Kidney (tissue), 14 donors: ENCODE data around the gene PTPA. TPM values are rescaled to one million over a fixed set of nuclear protein-coding genes. Genes with fewer than 3 reads are reported as not detected.

Source experiments
- DNase-seq, 5 donors: peaks; one replicate each; pipeline ENCODE4 v3.0.0-alpha.2; 2013 to 2020
- FAIRE-seq: peaks from 2 replicates; lab custom pipeline; 2012; peaks lifted over from hg19 to GRCh38; lab: Jason Lieb, UNC
- H3K27ac ChIP-seq, 2 donors: one replicate each; pipeline ENCODE4 v1.7.0; 2013; ENCODE audit warnings: low read depth in 2 of 2, low read length in 2 of 2, inconsistent platforms in 1 of 2
- H3K27me3 ChIP-seq: one replicate; pipeline ENCODE4 v1.7.1; 2013; ENCODE audit warnings: low read length, inconsistent platforms; ENCODE audit not compliant: control insufficient read depth, insufficient read depth
- H3K36me3 ChIP-seq, 3 donors: one replicate each; pipeline versions ENCODE4 v1.7.0 to v1.7.1; 2013; ENCODE audit warnings: low read length in 3 of 3, control low read depth in 1 of 3, inconsistent platforms in 1 of 3; ENCODE audit not compliant: insufficient read depth in 3 of 3, control insufficient read depth in 2 of 3
- H3K4me1 ChIP-seq, 3 donors: one replicate each; pipeline versions ENCODE4 v1.7.0 to v1.7.1; 2013; ENCODE audit warnings: low read length in 3 of 3, inconsistent platforms in 1 of 3, low read depth in 1 of 3; ENCODE audit not compliant: control insufficient read depth in 2 of 3, insufficient read depth in 2 of 3
- H3K4me3 ChIP-seq, 3 donors: one replicate each; pipeline versions ENCODE4 v1.7.0 to v1.8.1; 2013; ENCODE audit warnings: low read length in 3 of 3, control low read depth in 1 of 3, inconsistent platforms in 1 of 3
- H3K9ac ChIP-seq, 3 donors: one replicate each; pipeline versions ENCODE4 v1.7.0 to v1.7.1; 2013; ENCODE audit warnings: low read length in 3 of 3, control low read depth in 1 of 3, inconsistent platforms in 1 of 3
- H3K9me3 ChIP-seq, 3 donors: one replicate each; pipeline versions ENCODE4 v1.7.0 to v1.7.1; 2013; ENCODE audit warnings: low read length in 3 of 3, control low read depth in 1 of 3, inconsistent platforms in 1 of 3; ENCODE audit not compliant: control insufficient read depth in 2 of 3, insufficient read depth in 1 of 3
- intact Hi-C: fragments of 100-400 bp; cut with DNase I; formaldehyde crosslinking; loops from one replicate; pipeline ENCODE4 v1.11.1; 2022
- polyA plus RNA-seq: library from polyadenylated mRNA; stranded (reverse); fragments of 350-450 nt; fragmentation: Illumina TruSeq; extraction: RNeasy Lipid Tissue Mini Kit (QIAGEN cat#74804); gene quantifications from one replicate; pipeline ENCODE4 v1.2.3, GENCODE V29; 2014; ENCODE audit warnings: low read depth, low replicate concordance; ENCODE audit not compliant: insufficient read depth
- total RNA-seq: library from RNA; stranded (reverse); fragmentation: NEBNext Ultra II Directional; extraction: Animal tissue kit (Norgen Biotek cat#: 25700); gene quantifications from one replicate; pipeline ENCODE4 v1.2.1, GENCODE V29; 2021
- TF ChIP-seq, protein P1 (sequence below): IDR thresholded peaks from 3 replicates; pipeline ENCODE4 v1.5.1; 2012; ENCODE audit warnings: mild to moderate bottlenecking, moderate library complexity, borderline replicate concordance; ENCODE audit not compliant: insufficient read depth; ENCODE audit errors: extremely low read depth
- donor health status: control.
- donor health status: control.
- donor health status: control.
- donor health status: control.
- donor health status: control.
- donor health status: DM: yes; HTN: yes; CAD: no.
- donor health status: Normal renal cell carcinoma (clear cell type).

The PTPA gene
- total and polyA plus RNA-seq, 2 donors from 2014 or later: 161 to 164 TPM

GRCh38 chr9:129164246-129164930 lies 53.2 kb downstream of the PTPA start:
- H3K4me1 ChIP-seq: peaks cover 0 to 12% (median 7%) of the 10 kb centered on the region in 3 donors
- H3K9ac ChIP-seq: no peak overlapping the region
- intact Hi-C loops: no loop called here

GRCh38 chr9:129165198-129165597 lies 54.0 kb downstream of the PTPA start:
- Histone ChIP-seq H3K4me1 (peaks cover 0 to 12% (median 7%) of the 10 kb centered on the region in 3 donors), H3K27me3 (no peaks in the 10 kb centered on the region), H3K36me3 (no peaks in the 10 kb centered on the region), H3K4me3 (no peak overlapping the region), H3K9me3 (no peaks in the 10 kb centered on the region), H3K27ac (no peak overlapping the region), H3K9ac (no peak overlapping the region)
- DNase-seq (no peak), FAIRE-seq (no peak)
- TF ChIP-seq, protein P1, sequence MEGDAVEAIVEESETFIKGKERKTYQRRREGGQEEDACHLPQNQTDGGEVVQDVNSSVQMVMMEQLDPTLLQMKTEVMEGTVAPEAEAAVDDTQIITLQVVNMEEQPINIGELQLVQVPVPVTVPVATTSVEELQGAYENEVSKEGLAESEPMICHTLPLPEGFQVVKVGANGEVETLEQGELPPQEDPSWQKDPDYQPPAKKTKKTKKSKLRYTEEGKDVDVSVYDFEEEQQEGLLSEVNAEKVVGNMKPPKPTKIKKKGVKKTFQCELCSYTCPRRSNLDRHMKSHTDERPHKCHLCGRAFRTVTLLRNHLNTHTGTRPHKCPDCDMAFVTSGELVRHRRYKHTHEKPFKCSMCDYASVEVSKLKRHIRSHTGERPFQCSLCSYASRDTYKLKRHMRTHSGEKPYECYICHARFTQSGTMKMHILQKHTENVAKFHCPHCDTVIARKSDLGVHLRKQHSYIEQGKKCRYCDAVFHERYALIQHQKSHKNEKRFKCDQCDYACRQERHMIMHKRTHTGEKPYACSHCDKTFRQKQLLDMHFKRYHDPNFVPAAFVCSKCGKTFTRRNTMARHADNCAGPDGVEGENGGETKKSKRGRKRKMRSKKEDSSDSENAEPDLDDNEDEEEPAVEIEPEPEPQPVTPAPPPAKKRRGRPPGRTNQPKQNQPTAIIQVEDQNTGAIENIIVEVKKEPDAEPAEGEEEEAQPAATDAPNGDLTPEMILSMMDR: no peak
- intact Hi-C loops: no loop called here

More at GRCh38 chr9:129164246-129164930, 53.2 kb downstream of the PTPA start:
- no peak overlapping the region for H3K4me3 ChIP-seq
- DNase-seq (peak in 3 of 5 donors; percentile 15 to 58 (median 54)), FAIRE-seq (no peak)
- TF ChIP-seq, protein P1: no peak
- peak overlapping the region in 1 of 2 donors; percentile 60 for H3K27ac ChIP-seq
- H3K36me3 ChIP-seq: no peaks in the 10 kb centered on the region
- H3K27me3 ChIP-seq: no peaks in the 10 kb centered on the region
- no peaks in the 10 kb centered on the region for H3K9me3 ChIP-seq

- H3K9me3 ChIP-seq: no peaks in the 10 kb centered on the region
- no peaks in the 10 kb centered on the region for H3K36me3 ChIP-seq
- peaks cover 0 to 12% (median 7%) of the 10 kb centered on the region in 3 donors for H3K4me1 ChIP-seq
- peak overlapping the region in 2 of 3 donors; percentile 23 to 30 for H3K4me3 ChIP-seq
- H3K27me3 ChIP-seq: no peaks in the 10 kb centered on the region
- H3K9ac ChIP-seq: peak overlapping the region in 2 of 3 donors; percentile 52 to 71
- intact Hi-C loops: no loop called here
- peak overlapping the region; percentile 91 to 94 for H3K27ac ChIP-seq
- FAIRE-seq: no peak
- DNase-seq: peak; percentile 79 to 93 (median 87)
- TF ChIP-seq, protein P1: no peak
Measured at GRCh38 chr9:129166623-129167557, 55.7 kb downstream of the PTPA start.
